T-helper 2 cell treated with Interferon-gamma antibody and Interleukin-4, amounts not matched to agents 5 μg/mL and 100 μg/mL, for 36 hours (primary cell): ENCODE results near the gene HLA-B.
"Not testable (repeated sequence)": the region's sequence is repeated elsewhere in the genome, so short reads cannot be mapped to it uniquely, and the experiment has no call there.

Experiments
- DNase-seq: peaks from one replicate; pipeline ENCODE4 v3.0.0; 2021; ENCODE audit warnings: low spot score
- H3K27ac Mint-ChIP-seq: one replicate; pipeline ENCODE4 v1.8.0; 2021; ENCODE audit warnings: mild to moderate bottlenecking, mixed read lengths
- H3K27me3 Mint-ChIP-seq: one replicate; pipeline ENCODE4 v1.8.0; 2021; ENCODE audit warnings: low read depth, mixed read lengths
- H3K36me3 Mint-ChIP-seq: one replicate; pipeline ENCODE4 v1.8.0; 2021; ENCODE audit warnings: low read depth, mixed read lengths
- H3K4me1 Mint-ChIP-seq: one replicate; pipeline ENCODE4 v1.8.0; 2021; ENCODE audit warnings: low read depth, mixed read lengths
- H3K4me3 Mint-ChIP-seq: one replicate; pipeline ENCODE4 v1.8.0; 2022; ENCODE audit warnings: mild to moderate bottlenecking, moderate library complexity, mixed read lengths
- H3K9me3 Mint-ChIP-seq: one replicate; pipeline ENCODE4 v1.8.0; 2021; ENCODE audit warnings: mixed read lengths

HLA-B gene

GRCh38 chr6:31394381-31394780 lies 37.4 kb upstream of the HLA-B start:
- Mint-ChIP-seq H3K27me3 (peaks cover 3% of the 10 kb centered on the region), H3K36me3 (no peaks in the 10 kb centered on the region), H3K4me3 (no peak overlapping the region), H3K27ac (no peak overlapping the region), H3K4me1 (peaks cover 21% of the 10 kb centered on the region), H3K9me3 (no peaks in the 10 kb centered on the region)
- no peak for DNase-seq

GRCh38 chr6:31393932-31394331 lies 37.0 kb upstream of the HLA-B start:
- Mint-ChIP-seq H3K36me3 (no peaks in the 10 kb centered on the region), H3K4me1 (peaks cover 20% of the 10 kb centered on the region), H3K27me3 (peaks cover 3% of the 10 kb centered on the region), H3K4me3 (no peak overlapping the region), H3K9me3 (no peaks in the 10 kb centered on the region), H3K27ac (no peak overlapping the region)
- DNase-seq = no peak

GRCh38 chr6:31389802-31390132 lies 32.8 kb upstream of the HLA-B start:
- not testable (repeated sequence) for H3K36me3 Mint-ChIP-seq, H3K9me3 Mint-ChIP-seq, DNase-seq, H3K4me3 Mint-ChIP-seq, H3K27ac Mint-ChIP-seq, H3K27me3 Mint-ChIP-seq, H3K4me1 Mint-ChIP-seq

GRCh38 chr6:31388916-31389801 lies 32.2 kb upstream of the HLA-B start:
- not testable (repeated sequence) for H3K4me3 Mint-ChIP-seq, H3K36me3 Mint-ChIP-seq, H3K9me3 Mint-ChIP-seq, H3K27me3 Mint-ChIP-seq, H3K27ac Mint-ChIP-seq, H3K4me1 Mint-ChIP-seq, DNase-seq

GRCh38 chr6:31386977-31387376 lies 30.0 kb upstream of the HLA-B start:
- Mint-ChIP-seq H3K4me3 (no peak overlapping the region), H3K27me3 (peaks cover 12% of the 10 kb centered on the region), H3K9me3 (no peaks in the 10 kb centered on the region), H3K27ac (no peak overlapping the region), H3K4me1 (peaks cover 6% of the 10 kb centered on the region), H3K36me3 (no peaks in the 10 kb centered on the region)
- DNase-seq = no peak

GRCh38 chr6:31386099-31386498 lies 29.1 kb upstream of the HLA-B start:
- Mint-ChIP-seq H3K9me3 (no peaks in the 10 kb centered on the region), H3K36me3 (no peaks in the 10 kb centered on the region), H3K27me3 (peaks cover 19% of the 10 kb centered on the region), H3K27ac (no peak overlapping the region), H3K4me1 (peaks cover 6% of the 10 kb centered on the region), H3K4me3 (no peak overlapping the region)
- no peak for DNase-seq

GRCh38 chr6:31385041-31385440 lies 28.1 kb upstream of the HLA-B start:
- peaks cover 26% of the 10 kb centered on the region for H3K27me3 Mint-ChIP-seq
- H3K9me3 Mint-ChIP-seq = no peaks in the 10 kb centered on the region
- H3K36me3 Mint-ChIP-seq = no peaks in the 10 kb centered on the region
- H3K27ac Mint-ChIP-seq = no peak overlapping the region
- H3K4me3 Mint-ChIP-seq = no peak overlapping the region
- DNase-seq = no peak
- peaks cover 1% of the 10 kb centered on the region for H3K4me1 Mint-ChIP-seq

GRCh38 chr6:31383149-31383548 lies 26.2 kb upstream of the HLA-B start:
- no peak for DNase-seq
- no peaks in the 10 kb centered on the region for H3K9me3 Mint-ChIP-seq
- H3K4me1 Mint-ChIP-seq = no peaks in the 10 kb centered on the region
- H3K27me3 Mint-ChIP-seq = peaks cover 35% of the 10 kb centered on the region
- H3K36me3 Mint-ChIP-seq = no peaks in the 10 kb centered on the region
- no peak overlapping the region for H3K4me3 Mint-ChIP-seq
- no peak overlapping the region for H3K27ac Mint-ChIP-seq

GRCh38 chr6:31381666-31382065 lies 24.7 kb upstream of the HLA-B start:
- Mint-ChIP-seq H3K4me3 (no peak overlapping the region), H3K36me3 (no peaks in the 10 kb centered on the region), H3K4me1 (no peaks in the 10 kb centered on the region), H3K27ac (no peak overlapping the region), H3K27me3 (peaks cover 37% of the 10 kb centered on the region), H3K9me3 (no peaks in the 10 kb centered on the region)
- DNase-seq = no peak

- Mint-ChIP-seq H3K4me3 (no peak overlapping the region), H3K36me3 (no peaks in the 10 kb centered on the region), H3K4me1 (no peaks in the 10 kb centered on the region), H3K27me3 (peaks cover 35% of the 10 kb centered on the region), H3K9me3 (no peaks in the 10 kb centered on the region), H3K27ac (no peak overlapping the region)
- DNase-seq = no peak
Measured at GRCh38 chr6:31379850-31380249, 22.9 kb upstream of the HLA-B start.

GRCh38 chr6:31378721-31379103 lies 21.7 kb upstream of the HLA-B start:
- Mint-ChIP-seq H3K36me3 (no peaks in the 10 kb centered on the region), H3K27me3 (peaks cover 35% of the 10 kb centered on the region), H3K27ac (no peak overlapping the region), H3K9me3 (no peaks in the 10 kb centered on the region), H3K4me3 (no peak overlapping the region), H3K4me1 (no peaks in the 10 kb centered on the region)
- no peak for DNase-seq

GRCh38 chr6:31378062-31378720 lies 21.2 kb upstream of the HLA-B start:
- no peak overlapping the region for H3K27ac Mint-ChIP-seq
- peaks cover 35% of the 10 kb centered on the region for H3K27me3 Mint-ChIP-seq
- H3K9me3 Mint-ChIP-seq = no peaks in the 10 kb centered on the region
- no peak for DNase-seq
- H3K4me3 Mint-ChIP-seq = no peak overlapping the region
- H3K36me3 Mint-ChIP-seq = no peaks in the 10 kb centered on the region
- no peaks in the 10 kb centered on the region for H3K4me1 Mint-ChIP-seq

GRCh38 chr6:31377029-31377428 lies 20.1 kb upstream of the HLA-B start:
- H3K4me1 Mint-ChIP-seq = peaks cover 2% of the 10 kb centered on the region
- H3K4me3 Mint-ChIP-seq = no peak overlapping the region
- no peak for DNase-seq
- no peak overlapping the region for H3K27ac Mint-ChIP-seq
- H3K36me3 Mint-ChIP-seq = no peaks in the 10 kb centered on the region
- peaks cover 4% of the 10 kb centered on the region for H3K9me3 Mint-ChIP-seq
- peaks cover 36% of the 10 kb centered on the region for H3K27me3 Mint-ChIP-seq

- H3K4me3 Mint-ChIP-seq = no peak overlapping the region
- H3K36me3 Mint-ChIP-seq = no peaks in the 10 kb centered on the region
- no peak for DNase-seq
- H3K27me3 Mint-ChIP-seq = peaks cover 28% of the 10 kb centered on the region
- H3K9me3 Mint-ChIP-seq = peaks cover 8% of the 10 kb centered on the region
- H3K4me1 Mint-ChIP-seq = peaks cover 4% of the 10 kb centered on the region
- no peak overlapping the region for H3K27ac Mint-ChIP-seq
Measured at GRCh38 chr6:31375699-31376098, 18.7 kb upstream of the HLA-B start.
